ENCODE data around the gene CTBP2. TPM values are rescaled to one million over a fixed set of nuclear protein-coding genes. Genes with fewer than 3 reads are reported as not detected.
"Not testable (repeated sequence)": the region's sequence is repeated elsewhere in the genome, so short reads cannot be mapped to it uniquely, and the experiment has no call there.

The CTBP2 gene
- total RNA-seq, 1 experiment from 2014 or later = 78.7 TPM

GRCh38 chr10:124989526-124989925, 170.8 kb downstream of the CTBP2 start:
- Mint-ChIP-seq H3K27ac (ENCODE audit: unreplicated experiment) (no peak overlapping the region), H3K4me1 (ENCODE audit: low read depth, unreplicated experiment) (no peaks in the 10 kb centered on the region), H3K4me3 (ENCODE audit: low read depth, unreplicated experiment) (no peak overlapping the region), H3K27me3 (ENCODE audit: unreplicated experiment) (no peaks in the 10 kb centered on the region), H3K36me3 (ENCODE audit: insufficient read depth, unreplicated experiment) (peaks cover 77% of the 10 kb centered on the region), H3K9me3 (ENCODE audit: low read depth, unreplicated experiment) (no peaks in the 10 kb centered on the region)
- no peak for DNase-seq
- CTCF ChIA-PET = no interaction called here
- BruUV-seq (replicated peaks) = no TSS peak
- intact Hi-C loops (cut with micrococcal nuclease; ENCODE audit: unreplicated experiment) = no loop called here
- no peak for TF ChIP-seq CTCF (IDR thresholded peaks at IDR 0.05; ENCODE audit: unreplicated experiment)

DNA sequence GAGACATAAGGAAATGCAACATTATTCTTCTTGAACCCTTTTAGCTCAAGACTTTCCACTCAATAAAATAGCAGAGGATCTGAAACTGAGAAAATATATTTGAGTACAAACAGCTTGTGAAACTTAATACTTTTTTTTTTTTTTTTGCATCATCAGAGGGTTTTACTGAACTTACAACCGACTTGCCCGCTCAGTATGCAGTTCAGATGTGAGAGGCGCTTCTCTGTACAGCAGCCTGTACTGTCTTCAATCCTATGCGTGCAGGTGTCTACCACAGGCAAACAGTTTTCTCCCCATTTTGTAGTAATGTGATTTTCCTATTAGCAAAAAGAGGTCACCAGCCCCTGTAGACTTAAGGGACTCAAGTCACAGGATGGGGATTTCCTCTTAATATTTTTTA, 171.6 kb downstream of the CTBP2 start:
- H3K27me3 Mint-ChIP-seq (ENCODE audit: unreplicated experiment); CTCF ChIA-PET; H3K4me3 Mint-ChIP-seq (ENCODE audit: low read depth, unreplicated experiment); intact Hi-C loops (cut with micrococcal nuclease; ENCODE audit: unreplicated experiment); H3K27ac Mint-ChIP-seq (ENCODE audit: unreplicated experiment); H3K4me1 Mint-ChIP-seq (ENCODE audit: low read depth, unreplicated experiment); DNase-seq; H3K9me3 Mint-ChIP-seq (ENCODE audit: low read depth, unreplicated experiment): not testable (repeated sequence)
- TSS peak; percentile 56 for BruUV-seq (replicated peaks)
- peaks cover 79% of the 10 kb centered on the region for H3K36me3 Mint-ChIP-seq (ENCODE audit: insufficient read depth, unreplicated experiment)

- Mint-ChIP-seq H3K36me3 (ENCODE audit: insufficient read depth, unreplicated experiment) (peaks cover 79% of the 10 kb centered on the region), H3K27me3 (ENCODE audit: unreplicated experiment) (no peaks in the 10 kb centered on the region), H3K4me3 (ENCODE audit: low read depth, unreplicated experiment) (no peak overlapping the region), H3K4me1 (ENCODE audit: low read depth, unreplicated experiment) (no peaks in the 10 kb centered on the region), H3K9me3 (ENCODE audit: low read depth, unreplicated experiment) (no peaks in the 10 kb centered on the region), H3K27ac (ENCODE audit: unreplicated experiment) (no peak overlapping the region)
- no peak for DNase-seq
- no peak for TF ChIP-seq CTCF (IDR thresholded peaks at IDR 0.05; ENCODE audit: unreplicated experiment)
- no TSS peak for BruUV-seq (replicated peaks)
- intact Hi-C loops (cut with micrococcal nuclease; ENCODE audit: unreplicated experiment) = no loop called here
- CTCF ChIA-PET = no interaction called here
Observed at GRCh38 chr10:124987788-124988187, 172.6 kb downstream of the CTBP2 start.

GRCh38 chr10:124985162-124985561, 175.2 kb downstream of the CTBP2 start:
- BruUV-seq (replicated peaks) = no TSS peak
- no peaks in the 10 kb centered on the region for H3K9me3 Mint-ChIP-seq (ENCODE audit: low read depth, unreplicated experiment)
- CTCF ChIA-PET = no interaction called here
- no peak overlapping the region for H3K4me3 Mint-ChIP-seq (ENCODE audit: low read depth, unreplicated experiment)
- H3K4me1 Mint-ChIP-seq (ENCODE audit: low read depth, unreplicated experiment) = no peaks in the 10 kb centered on the region
- peaks cover 62% of the 10 kb centered on the region for H3K36me3 Mint-ChIP-seq (ENCODE audit: insufficient read depth, unreplicated experiment)
- intact Hi-C loops (cut with micrococcal nuclease; ENCODE audit: unreplicated experiment) = no loop called here
- TF ChIP-seq CTCF (IDR thresholded peaks at IDR 0.05; ENCODE audit: unreplicated experiment) = no peak
- H3K27ac Mint-ChIP-seq (ENCODE audit: unreplicated experiment) = no peak overlapping the region
- H3K27me3 Mint-ChIP-seq (ENCODE audit: unreplicated experiment) = no peaks in the 10 kb centered on the region
- DNase-seq = no peak

- no peak for TF ChIP-seq CTCF (IDR thresholded peaks at IDR 0.05; ENCODE audit: unreplicated experiment)
- no peaks in the 10 kb centered on the region for H3K27me3 Mint-ChIP-seq (ENCODE audit: unreplicated experiment)
- no TSS peak for BruUV-seq (replicated peaks)
- no peak for DNase-seq
- H3K27ac Mint-ChIP-seq (ENCODE audit: unreplicated experiment) = peak overlapping the region; percentile 32
- H3K36me3 Mint-ChIP-seq (ENCODE audit: insufficient read depth, unreplicated experiment) = peaks cover 58% of the 10 kb centered on the region
- CTCF ChIA-PET = no interaction called here
- intact Hi-C loops (cut with micrococcal nuclease; ENCODE audit: unreplicated experiment) = no loop called here
- no peaks in the 10 kb centered on the region for H3K4me1 Mint-ChIP-seq (ENCODE audit: low read depth, unreplicated experiment)
- no peak overlapping the region for H3K4me3 Mint-ChIP-seq (ENCODE audit: low read depth, unreplicated experiment)
- H3K9me3 Mint-ChIP-seq (ENCODE audit: low read depth, unreplicated experiment) = no peaks in the 10 kb centered on the region
Observed at GRCh38 chr10:124984376-124984775, 176.0 kb downstream of the CTBP2 start.

Data from Calu3 (cell line).